ENCODE data around the gene PHLDA3.

DNA sequence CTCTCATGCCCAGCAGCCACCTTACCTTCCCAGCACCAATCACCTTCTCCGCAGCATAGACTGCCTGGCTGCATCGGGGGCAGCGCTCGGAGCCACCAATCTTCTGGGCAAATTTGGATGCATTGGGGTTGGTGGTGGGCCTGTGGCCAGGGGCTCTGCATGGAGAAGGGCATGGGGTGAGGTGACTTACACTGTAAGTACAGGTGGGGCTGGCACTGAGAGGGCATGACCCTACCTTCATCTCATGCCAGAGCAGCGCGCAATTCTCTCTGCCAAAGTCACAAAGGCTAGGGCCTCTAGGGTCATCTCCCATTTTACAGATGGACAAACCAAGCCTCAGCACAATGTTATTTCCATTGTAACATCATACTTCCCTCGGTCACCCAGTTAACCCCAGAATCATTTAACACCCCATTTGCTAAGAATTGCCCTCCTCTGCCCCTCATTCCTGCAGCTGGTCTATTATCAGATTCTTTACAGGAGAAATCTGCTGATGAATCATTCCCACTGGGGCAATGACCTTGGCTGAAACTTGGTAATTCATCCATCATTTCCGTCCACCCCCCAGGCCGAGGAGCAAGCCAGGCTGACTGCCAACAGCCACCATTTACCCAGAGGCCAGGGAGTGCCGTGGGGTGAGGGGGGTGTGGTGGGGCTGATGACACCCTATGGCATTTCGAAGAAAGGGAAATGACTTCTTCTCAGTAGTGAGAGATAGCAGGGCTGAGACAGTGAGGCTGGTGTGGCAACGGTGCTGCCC is 20.0 kb upstream of the PHLDA3 start:
- TF ChIP-seq, protein P1, sequence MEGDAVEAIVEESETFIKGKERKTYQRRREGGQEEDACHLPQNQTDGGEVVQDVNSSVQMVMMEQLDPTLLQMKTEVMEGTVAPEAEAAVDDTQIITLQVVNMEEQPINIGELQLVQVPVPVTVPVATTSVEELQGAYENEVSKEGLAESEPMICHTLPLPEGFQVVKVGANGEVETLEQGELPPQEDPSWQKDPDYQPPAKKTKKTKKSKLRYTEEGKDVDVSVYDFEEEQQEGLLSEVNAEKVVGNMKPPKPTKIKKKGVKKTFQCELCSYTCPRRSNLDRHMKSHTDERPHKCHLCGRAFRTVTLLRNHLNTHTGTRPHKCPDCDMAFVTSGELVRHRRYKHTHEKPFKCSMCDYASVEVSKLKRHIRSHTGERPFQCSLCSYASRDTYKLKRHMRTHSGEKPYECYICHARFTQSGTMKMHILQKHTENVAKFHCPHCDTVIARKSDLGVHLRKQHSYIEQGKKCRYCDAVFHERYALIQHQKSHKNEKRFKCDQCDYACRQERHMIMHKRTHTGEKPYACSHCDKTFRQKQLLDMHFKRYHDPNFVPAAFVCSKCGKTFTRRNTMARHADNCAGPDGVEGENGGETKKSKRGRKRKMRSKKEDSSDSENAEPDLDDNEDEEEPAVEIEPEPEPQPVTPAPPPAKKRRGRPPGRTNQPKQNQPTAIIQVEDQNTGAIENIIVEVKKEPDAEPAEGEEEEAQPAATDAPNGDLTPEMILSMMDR (IDR thresholded peaks at IDR 0.05; ENCODE audit: borderline replicate concordance, extremely low read depth, low read length, poor library complexity, severe bottlenecking), result no peak
- no peak for TF ChIP-seq EZH2 (IDR thresholded peaks at IDR 0.05; ENCODE audit: borderline replicate concordance, low read depth, low read length, severe bottlenecking)

All from DND-41 (cell line).